Smooth muscle cell of the brain vasculature (primary cell): Measurements from ENCODE around the gene FZD10.

Source experiments
- DNase-seq: peaks from one replicate; pipeline ENCODE4 v3.0.0-alpha.2; 2012; ENCODE audit warnings: low read depth, low spot score

FZD10 gene

DNA sequence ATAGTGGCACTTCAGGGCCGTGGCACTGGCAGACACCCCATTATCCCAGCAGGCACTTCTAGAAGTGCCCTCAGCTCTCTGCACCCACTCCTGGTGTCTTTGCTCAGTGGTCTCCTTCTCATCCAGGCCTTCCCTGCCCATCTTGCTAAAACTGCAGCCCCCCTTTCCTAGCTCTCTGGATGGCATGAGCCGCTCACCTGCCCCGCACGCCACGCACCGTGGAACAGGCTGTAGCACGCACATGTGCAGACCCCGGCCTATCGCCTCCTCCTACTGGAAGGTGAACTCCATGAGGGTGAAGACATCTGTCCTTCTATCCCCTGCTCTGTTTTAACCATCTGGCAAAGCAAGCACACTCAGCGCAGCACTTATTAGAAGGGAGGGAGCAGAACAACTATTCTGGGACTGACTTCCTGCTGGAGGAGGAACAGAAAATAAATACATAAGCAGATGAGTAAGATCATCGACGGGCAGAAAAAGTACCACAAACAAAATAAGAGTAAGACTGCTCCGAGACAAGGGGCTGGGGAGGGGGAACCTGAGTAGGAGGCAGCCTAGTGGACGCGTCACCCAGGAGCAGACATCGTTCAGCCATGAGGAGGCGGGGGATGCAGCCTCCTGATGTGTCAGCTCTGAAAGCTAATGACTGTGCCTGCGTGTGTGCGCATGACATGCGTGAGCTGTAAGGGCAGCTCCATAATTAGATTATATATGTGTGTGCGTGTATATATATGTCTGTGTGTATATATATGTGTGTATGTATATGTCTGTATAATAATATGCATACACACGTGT is 7.8 kb upstream of the FZD10 start:
- no peak for DNase-seq

DNA sequence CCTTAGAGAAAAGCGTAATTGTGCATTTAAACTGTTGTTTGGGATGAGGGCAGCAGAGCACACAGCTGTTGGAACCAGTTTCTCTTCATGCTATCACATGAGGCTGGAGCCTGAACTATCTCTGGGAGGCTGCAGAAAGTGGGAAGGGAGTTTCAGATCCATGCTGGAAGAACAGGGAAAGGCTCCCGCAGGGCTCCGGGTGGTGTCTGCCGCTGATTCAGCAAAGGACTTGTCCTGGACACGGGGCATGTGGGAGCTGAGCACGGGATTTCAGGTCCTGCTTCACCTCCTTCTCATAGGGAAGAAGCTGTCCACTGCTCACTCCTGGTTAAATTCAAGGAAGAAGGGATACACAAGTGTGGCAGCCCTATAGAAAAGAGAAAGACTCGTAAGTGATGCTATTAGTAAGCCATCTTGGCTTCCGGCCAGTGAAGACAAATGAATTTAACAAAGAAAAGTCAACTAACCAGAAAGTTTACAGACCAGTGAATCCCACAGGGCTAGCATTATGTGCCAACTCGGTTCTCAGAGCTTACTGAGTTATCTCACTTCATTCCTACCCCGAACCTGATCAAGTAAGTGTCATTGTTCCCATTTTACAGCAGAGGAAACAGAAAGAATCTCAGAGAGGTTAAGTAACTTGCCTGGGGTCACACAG is 6.7 kb upstream of the FZD10 start:
- DNase-seq: no peak

DNA sequence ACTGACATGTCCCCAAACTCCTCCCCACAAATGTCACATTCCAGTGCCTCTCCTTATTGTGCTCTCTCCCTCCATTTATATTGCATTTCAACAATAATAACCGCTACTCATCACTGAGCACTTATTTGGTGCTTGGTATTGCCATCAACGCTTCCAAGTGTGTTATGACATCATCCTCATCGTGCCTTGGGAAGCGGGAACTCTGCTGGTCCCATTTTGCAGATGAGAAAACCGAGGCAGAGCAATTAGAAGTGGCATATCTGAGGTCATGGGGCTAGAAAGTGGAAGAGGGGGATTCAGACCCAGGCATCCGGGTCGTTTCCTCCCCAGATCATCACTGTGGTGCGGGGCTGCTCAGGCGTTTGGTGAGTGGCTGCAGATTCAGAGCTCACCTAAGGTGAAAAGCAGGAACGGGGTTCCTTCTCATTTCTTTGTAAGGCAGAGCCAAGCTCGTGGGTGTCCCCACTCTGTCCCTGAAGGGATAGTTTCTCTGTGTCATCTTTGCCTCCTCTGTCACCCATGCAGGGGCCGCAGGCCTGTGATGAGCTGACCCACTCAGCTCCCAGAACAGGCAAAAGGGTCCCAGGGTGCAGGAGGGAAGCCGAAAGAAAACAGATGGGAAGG is 5.5 kb upstream of the FZD10 start:
- DNase-seq: no peak

DNA sequence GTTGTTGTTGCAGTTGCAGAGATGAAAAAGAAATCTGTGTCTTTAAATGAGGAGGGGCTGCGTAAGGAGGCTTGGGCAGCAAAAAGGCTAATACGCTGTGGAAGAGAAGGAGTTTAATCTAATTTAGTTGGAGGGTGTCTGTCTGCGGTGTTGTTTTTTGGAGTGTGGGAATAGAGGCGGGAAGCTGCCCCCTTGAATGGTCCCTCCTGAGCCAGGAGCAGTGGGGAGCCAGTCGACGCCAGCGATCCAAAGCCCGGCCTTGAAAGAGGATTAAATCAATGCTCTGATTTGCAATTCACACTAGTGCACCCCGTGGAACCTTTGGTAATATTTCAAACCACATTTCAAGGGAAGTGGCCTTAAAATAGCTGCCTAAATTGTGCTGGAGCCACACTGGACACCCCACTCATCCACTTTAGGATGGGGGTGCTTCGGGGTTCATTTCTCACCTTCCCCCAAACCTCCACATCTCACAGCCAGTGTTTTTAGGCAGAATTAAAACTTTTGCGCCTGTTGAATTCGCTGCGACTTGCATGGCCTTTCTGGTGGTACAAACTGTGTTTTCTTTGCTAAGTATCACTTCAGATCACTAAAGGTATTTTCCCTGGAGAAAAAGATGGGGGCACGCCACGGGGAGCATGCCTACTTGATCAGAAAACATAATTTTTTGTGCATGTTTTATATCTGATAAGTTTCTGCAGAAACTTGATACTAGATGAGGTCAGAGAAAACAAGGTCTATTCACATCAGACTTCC is 4.1 kb upstream of the FZD10 start:
- DNase-seq: no peak

DNA sequence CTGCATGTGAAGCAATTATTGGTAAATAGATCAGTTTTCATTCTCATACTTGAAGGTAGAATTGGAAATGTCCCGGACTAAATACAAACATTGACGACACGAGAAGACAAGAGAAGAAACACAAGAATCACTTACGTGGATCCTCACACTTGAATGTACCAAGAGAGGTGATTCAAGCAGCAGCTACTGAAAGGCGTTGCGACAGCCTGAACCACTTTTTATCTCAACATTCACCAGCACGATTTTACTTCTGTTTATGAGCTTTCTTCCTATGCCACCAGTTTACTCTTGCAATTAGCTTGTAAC is 3.6 kb upstream of the FZD10 start:
- no peak for DNase-seq

DNA sequence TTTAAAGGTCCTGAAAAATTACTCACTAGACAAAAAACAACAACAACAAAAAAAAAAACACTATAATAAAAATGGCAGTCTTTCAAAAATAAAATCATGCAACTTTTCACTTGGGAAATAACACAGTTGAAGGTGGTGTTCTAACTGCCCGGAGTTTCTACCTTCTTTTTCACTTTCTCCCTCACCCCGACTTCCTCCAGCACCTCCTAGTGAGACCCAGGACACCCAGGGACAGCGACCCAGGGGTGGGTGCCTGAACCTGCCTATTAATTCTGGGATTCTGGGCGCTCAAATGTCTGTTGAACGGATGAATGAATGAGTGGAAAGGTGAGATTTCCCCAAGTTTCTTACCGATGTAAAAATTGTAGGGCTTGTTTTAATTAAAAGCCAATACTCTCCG is 2.0 kb upstream of the FZD10 start:
- no peak for DNase-seq

DNA sequence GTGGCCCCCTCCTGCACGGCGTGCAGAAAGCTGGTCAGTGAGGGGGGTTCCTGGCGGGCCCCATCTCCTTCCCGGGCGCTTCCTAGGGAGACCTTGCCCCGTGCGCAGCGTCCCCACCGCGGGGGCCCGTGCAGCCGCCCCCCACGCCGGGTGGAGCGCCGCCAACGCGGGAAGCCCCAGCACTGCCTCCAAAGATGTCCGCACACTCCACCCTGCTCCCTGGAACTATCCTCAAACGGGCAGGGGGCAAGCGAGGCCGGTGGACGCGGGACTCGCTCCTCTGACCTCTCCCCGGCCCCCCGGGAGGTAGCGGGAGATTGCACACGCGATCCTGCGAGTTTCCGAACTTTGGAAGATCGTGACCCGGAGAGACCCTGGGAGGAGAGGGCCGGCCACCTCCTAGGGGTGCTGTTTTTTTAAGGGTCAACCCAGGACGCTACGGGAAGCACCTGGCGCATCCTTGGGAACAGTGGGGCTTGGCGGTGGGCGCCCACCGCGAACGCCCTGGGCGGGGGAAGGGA is 1.5 kb upstream of the FZD10 start:
- no peak for DNase-seq

DNA sequence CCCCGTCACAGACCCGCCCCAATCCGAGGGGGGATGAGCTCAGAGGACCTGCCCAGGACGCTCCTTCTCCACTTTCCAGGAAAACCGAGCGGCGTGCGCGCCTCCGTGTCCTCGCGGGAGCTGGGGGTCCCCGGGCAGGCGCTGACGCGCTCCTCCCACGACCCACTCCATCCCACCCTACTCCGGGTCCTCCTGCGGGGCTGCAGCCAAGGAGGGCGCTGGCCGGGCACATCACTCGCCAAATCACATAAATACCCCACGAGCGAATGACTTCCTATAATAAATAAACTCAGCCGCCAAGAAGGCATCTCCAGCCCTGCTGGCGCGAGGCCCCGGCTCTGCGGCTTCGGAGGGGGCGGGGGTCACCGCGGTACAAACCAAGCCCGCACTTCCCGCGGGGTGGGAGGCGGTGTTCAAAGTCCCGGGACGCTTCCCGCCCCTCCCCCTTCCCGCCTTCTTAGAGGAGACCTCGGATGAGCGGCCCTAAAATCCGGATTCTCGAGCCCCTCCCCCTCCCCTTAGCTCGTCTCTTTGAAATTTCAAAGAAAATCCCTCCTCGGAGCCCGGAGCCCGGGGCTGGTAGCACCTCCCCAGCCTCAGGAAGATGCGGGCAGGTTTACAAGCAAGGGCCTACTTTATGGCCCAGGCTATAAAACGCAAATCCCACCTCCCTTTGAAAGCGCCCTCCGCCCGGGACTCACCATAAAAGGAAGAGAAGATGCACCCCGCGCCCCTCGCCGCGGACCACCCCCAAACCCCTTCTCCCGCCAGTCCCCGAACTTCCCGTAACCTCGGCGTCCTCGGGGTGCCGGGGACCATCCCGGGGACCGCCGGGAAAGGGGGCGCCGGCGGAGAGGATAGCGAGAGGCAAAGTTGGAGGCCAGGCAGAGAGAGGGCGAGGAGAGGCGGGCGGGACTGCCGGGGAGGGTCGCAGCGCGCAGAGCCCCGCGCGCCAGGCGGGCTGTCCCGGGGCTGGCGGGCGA is 712 bp upstream of the FZD10 start:
- no peak for DNase-seq

DNA sequence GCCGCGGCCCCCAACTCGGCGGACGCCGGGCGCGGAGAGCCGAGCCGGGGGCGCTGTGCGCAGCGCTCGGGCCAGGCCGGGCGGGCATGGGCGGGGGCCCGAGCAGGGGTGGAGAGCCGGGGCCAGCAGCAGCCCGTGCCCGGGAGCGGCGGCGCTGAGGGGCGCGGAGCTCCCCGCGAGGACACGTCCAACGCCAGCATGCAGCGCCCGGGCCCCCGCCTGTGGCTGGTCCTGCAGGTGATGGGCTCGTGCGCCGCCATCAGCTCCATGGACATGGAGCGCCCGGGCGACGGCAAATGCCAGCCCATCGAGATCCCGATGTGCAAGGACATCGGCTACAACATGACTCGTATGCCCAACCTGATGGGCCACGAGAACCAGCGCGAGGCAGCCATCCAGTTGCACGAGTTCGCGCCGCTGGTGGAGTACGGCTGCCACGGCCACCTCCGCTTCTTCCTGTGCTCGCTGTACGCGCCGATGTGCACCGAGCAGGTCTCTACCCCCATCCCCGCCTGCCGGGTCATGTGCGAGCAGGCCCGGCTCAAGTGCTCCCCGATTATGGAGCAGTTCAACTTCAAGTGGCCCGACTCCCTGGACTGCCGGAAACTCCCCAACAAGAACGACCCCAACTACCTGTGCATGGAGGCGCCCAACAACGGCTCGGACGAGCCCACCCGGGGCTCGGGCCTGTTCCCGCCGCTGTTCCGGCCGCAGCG is 639 bp downstream of the FZD10 start:
- no peak for DNase-seq

DNA sequence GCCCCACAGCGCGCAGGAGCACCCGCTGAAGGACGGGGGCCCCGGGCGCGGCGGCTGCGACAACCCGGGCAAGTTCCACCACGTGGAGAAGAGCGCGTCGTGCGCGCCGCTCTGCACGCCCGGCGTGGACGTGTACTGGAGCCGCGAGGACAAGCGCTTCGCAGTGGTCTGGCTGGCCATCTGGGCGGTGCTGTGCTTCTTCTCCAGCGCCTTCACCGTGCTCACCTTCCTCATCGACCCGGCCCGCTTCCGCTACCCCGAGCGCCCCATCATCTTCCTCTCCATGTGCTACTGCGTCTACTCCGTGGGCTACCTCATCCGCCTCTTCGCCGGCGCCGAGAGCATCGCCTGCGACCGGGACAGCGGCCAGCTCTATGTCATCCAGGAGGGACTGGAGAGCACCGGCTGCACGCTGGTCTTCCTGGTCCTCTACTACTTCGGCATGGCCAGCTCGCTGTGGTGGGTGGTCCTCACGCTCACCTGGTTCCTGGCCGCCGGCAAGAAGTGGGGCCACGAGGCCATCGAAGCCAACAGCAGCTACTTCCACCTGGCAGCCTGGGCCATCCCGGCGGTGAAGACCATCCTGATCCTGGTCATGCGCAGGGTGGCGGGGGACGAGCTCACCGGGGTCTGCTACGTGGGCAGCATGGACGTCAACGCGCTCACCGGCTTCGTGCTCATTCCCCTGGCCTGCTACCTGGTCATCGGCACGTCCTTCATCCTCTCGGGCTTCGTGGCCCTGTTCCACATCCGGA is 1.4 kb downstream of the FZD10 start:
- no peak for DNase-seq

DNA sequence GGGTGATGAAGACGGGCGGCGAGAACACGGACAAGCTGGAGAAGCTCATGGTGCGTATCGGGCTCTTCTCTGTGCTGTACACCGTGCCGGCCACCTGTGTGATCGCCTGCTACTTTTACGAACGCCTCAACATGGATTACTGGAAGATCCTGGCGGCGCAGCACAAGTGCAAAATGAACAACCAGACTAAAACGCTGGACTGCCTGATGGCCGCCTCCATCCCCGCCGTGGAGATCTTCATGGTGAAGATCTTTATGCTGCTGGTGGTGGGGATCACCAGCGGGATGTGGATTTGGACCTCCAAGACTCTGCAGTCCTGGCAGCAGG is 1.9 kb downstream of the FZD10 start:
- no peak for DNase-seq

DNA sequence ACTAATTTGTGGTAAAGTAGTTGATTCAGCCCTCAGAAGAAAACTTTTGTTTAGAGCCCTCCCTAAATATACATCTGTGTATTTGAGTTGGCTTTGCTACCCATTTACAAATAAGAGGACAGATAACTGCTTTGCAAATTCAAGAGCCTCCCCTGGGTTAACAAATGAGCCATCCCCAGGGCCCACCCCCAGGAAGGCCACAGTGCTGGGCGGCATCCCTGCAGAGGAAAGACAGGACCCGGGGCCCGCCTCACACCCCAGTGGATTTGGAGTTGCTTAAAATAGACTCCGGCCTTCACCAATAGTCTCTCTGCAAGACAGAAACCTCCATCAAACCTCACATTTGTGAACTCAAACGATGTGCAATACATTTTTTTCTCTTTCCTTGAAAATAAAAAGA is 2.7 kb downstream of the FZD10 start:
- no peak for DNase-seq

DNA sequence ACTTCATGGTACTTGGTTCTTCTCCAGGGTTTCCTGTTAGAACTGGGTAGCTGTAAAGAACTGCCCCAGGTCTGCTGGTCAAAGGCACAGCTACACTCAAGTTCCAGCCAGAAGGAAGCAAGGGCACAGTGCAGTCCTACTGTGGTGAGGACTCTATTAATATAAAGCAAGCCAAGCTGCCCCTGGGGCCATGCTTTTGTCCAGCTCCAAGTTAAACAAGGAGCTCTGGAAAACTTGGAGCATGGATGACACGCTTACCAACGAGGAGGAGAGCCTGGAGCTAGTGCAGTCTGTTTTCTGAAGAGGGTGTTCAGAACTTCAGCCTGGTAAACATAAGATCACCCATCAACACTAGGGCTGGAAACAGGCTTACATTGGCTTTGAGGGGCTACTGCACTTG is 4.0 kb downstream of the FZD10 start:
- DNase-seq: no peak

DNA sequence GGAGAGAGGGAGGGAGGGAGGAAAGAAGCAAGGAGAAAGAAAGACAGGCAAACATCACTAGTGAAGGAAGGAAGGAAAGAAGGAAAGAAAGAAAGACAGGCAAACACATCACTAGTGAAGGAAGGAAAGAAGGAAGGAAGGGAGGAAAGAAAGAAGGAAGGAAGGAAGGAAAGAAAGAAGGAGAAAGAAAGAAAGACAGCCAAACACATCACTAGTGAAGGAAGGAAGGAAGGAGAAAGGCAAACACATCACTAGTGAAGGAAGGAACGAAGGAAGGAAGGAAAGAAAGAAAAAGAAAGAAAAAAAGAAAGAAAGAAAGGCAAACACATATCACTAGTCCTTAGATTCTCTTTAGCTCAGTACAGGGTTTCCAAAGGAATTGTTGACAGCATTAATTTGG is 5.3 kb downstream of the FZD10 start:
- no peak for DNase-seq

DNA sequence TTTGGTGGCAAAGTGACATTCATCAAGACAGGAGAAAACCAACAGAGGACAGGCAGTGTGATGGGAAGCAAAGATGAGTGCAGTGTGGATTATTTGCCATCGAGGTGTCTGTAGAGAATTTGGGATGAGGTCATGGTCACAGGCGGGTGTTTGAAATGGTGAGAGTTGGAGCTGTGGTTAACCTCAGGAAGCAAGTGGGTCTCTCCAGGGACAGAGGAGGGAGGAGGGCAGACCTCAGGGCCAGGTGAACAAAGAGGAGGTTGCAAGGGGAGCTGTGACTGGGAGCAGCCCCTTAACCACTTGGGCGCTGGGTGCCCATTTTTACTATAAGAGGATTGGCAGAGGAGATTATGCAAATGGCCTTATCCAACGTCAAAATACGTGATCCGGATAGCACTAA is 7.0 kb downstream of the FZD10 start:
- no peak for DNase-seq

DNA sequence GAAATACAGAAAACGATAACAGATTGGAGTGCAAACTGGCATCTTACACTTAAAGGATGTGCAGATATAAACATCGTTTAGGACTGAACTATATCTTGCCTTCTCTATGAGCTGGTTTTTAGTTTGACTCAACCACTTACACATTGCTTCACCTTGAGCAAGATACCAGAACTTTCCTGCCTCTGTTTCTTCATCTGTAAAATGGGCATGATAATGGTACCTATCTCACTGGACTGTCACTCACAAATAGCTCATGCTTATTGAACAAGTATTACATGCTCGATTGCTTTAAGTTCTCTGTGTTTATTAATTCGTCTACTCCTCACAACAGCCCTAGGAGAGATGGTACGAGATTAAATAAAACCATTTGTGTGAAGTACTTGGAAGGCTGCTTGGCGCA is 7.7 kb downstream of the FZD10 start:
- no peak for DNase-seq

DNA sequence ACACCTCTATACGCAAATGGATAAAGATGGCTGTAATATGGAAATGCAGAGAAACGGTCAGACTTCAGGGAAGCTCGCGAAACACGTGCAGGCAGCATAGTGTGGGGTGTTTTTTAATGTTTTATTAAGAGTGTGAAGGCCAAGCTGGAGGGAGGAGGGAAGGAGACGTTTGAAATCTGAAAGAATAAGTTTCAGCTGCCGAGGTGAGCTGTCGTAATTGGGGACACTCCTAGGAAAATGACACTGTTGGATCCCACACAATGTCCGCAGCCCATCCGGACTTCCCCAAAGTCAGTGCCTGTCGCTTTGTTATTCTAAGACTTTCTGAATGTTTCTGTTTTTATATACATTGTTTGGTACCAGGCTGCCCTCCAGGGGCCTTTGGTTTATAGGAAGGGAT is 8.3 kb downstream of the FZD10 start:
- no peak for DNase-seq

DNA sequence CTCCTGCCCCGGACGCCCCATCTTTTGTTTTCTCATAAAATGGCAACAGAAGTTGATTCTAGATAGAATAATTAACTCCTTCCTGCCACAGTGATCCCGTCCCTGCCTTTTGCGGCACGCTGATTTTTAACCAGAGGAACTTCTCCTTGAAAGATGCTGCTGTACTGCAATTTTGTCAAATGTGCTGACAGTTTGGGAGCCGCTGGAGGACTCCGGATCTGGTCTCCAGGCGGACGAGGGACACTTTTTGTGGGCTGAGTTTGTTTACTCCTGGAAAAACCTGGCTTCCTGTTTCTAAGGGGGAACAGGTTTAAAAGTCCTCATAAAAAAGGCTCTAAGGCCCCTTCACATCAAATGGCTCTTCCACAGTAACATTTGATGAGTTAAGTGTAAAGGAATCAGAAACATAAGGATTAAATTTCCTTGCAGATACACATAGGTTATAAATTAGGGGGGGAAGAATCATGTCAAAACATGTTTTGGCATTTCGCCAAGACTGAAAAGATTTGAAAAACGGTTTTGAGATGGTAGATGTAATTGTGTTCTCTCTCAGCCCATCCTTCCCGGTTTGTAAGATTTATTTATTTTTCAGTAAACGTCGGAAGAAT is 15.5 kb downstream of the FZD10 start:
- no peak for DNase-seq

DNA sequence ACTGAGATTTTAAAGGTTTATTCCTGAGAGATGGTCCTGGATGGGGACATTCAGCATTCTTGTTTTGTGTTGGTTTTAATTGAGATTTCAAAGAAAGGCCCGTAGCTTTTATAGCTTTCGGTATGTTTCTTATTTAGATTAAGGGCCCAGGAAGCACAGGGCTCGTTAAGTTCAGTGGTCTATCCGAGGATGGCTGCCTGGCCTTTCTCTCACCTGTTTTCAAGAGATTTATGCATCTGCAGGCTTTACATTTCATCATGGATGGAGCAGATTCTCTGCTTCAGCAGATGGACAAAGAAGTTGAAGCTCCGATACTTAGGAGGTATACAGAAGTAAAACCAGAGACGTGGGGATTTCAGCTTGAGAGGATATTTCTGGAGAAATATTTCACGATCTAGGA is 16.0 kb downstream of the FZD10 start:
- DNase-seq: no peak
